WERI-Rb-1 (cell line): ENCODE measurements around the gene VCPKMT.

ENCODE experiments used
- DNase-seq: peaks from one replicate; pipeline ENCODE4 v3.0.0-alpha.2; 2020
- H3K27ac ChIP-seq: fragments of 250-450 bp; sonication (Bioruptor Pico); 2 replicates; pipeline ENCODE4 v1.5.1; 2020; ENCODE audit warnings: mild to moderate bottlenecking, moderate library complexity
- H3K27me3 ChIP-seq: fragments of 250-450 bp; sonication (Bioruptor Pico); 2 replicates; pipeline ENCODE4 v1.5.1; 2021; ENCODE audit warnings: mild to moderate bottlenecking, low read depth, moderate library complexity; ENCODE audit not compliant: insufficient read depth, severe bottlenecking
- H3K36me3 ChIP-seq: fragments of 250-450 bp; sonication (Bioruptor Pico); 2 replicates; pipeline ENCODE4 v1.5.1; 2020; ENCODE audit warnings: mild to moderate bottlenecking, moderate library complexity
- H3K4me3 ChIP-seq: 2 replicates; pipeline ENCODE4 v1.5.1; 2011; ENCODE audit warnings: low read depth, mild to moderate bottlenecking, control low read depth, low read length
- H3K9me3 ChIP-seq: fragments of 250-450 bp; sonication (Bioruptor Pico); 2 replicates; pipeline ENCODE4 v1.5.1; 2021; ENCODE audit warnings: mild to moderate bottlenecking, moderate library complexity; ENCODE audit not compliant: severe bottlenecking
- CTCF ChIP-seq: IDR thresholded peaks from 2 replicates; pipeline ENCODE4 v1.5.1; 2011; ENCODE audit warnings: low read depth, mild to moderate bottlenecking, control low read depth, inconsistent platforms, low read length

VCPKMT gene

DNA sequence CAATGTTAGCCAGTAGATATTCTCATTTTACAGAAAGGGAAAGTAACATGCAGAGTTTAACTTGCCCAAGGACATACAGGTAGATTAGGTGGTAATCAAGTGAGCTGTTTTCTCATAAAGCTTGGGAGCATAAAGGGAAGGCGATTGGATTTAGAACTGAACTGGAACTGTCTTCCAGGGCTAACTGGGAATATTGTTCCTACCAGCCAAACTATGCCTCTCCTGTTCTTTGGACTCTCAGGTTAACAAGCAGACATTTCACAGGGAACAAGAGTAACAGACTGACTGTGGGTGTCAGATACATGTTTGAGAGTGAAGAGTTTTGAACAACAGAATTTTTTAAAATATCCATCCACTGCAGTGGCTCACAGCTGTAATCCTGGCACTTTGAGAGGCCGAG is 15.6 kb downstream of the VCPKMT start:
- Histone ChIP-seq H3K27ac (no peak overlapping the region), H3K9me3 (no peaks in the 10 kb centered on the region), H3K36me3 (no peaks in the 10 kb centered on the region), H3K4me3 (no peak overlapping the region), H3K27me3 (no peaks in the 10 kb centered on the region)
- DNase-seq, result no peak
- no peak for TF ChIP-seq CTCF

GRCh38 chr14:50099335-50099734 is 17.0 kb downstream of the VCPKMT start:
- H3K36me3 ChIP-seq, result no peaks in the 10 kb centered on the region
- no peak overlapping the region for H3K27ac ChIP-seq
- DNase-seq, result no peak
- no peak for TF ChIP-seq CTCF
- H3K9me3 ChIP-seq, result no peaks in the 10 kb centered on the region
- no peak overlapping the region for H3K4me3 ChIP-seq
- no peaks in the 10 kb centered on the region for H3K27me3 ChIP-seq

DNA sequence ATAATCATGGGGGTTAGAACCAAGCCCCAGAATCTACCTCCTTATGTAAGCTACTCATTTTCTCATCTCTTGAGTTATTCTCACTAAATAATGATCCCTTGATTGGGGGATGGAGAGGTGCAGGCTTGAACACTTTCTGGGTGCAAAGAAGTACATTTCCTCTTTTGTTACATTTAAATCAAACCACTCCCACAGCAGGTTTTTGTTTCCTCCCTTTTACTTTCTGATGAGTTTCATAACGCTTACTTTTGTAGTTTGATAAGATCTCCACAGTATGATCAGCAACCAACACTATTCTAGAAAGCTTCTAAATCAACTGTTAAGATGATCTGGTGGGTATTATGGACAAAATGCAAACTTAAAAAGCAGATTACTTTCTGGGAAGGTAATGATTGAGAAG is 20.5 kb downstream of the VCPKMT start:
- no peak overlapping the region for H3K4me3 ChIP-seq
- DNase-seq, result no peak
- H3K36me3 ChIP-seq, result no peaks in the 10 kb centered on the region
- no peaks in the 10 kb centered on the region for H3K27me3 ChIP-seq
- H3K9me3 ChIP-seq, result no peaks in the 10 kb centered on the region
- no peak overlapping the region for H3K27ac ChIP-seq
- no peak for TF ChIP-seq CTCF

GRCh38 chr14:50094056-50094755 is 22.2 kb downstream of the VCPKMT start:
- H3K36me3 ChIP-seq, result no peaks in the 10 kb centered on the region
- no peak overlapping the region for H3K27ac ChIP-seq
- no peak for TF ChIP-seq CTCF
- no peak overlapping the region for H3K4me3 ChIP-seq
- no peak for DNase-seq
- no peaks in the 10 kb centered on the region for H3K9me3 ChIP-seq
- no peaks in the 10 kb centered on the region for H3K27me3 ChIP-seq

DNA sequence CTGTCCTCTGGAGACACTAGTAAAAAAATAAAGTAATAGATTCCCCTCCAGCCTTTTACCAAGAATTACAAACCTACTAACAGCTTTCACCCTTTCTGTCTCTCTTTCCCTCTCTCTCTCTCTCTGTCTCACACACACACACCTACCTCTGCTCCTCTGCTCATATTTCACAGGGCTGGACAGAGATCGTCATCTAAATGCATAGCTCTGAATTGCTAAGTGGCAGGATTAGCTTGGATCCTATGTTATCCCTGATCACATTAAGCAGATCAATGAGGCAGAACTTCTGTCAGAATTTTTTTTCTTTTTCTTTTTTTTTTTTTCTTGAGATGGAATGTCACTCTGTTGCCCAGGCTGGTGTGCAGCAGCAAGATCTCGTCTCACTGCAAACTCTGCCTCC is 22.9 kb downstream of the VCPKMT start:
- no peak for TF ChIP-seq CTCF
- Histone ChIP-seq H3K4me3 (no peak overlapping the region), H3K36me3 (no peaks in the 10 kb centered on the region), H3K9me3 (no peaks in the 10 kb centered on the region), H3K27me3 (no peaks in the 10 kb centered on the region), H3K27ac (no peak overlapping the region)
- DNase-seq, result peak; percentile 50

- no peak overlapping the region for H3K27ac ChIP-seq
- no peak overlapping the region for H3K4me3 ChIP-seq
- no peaks in the 10 kb centered on the region for H3K9me3 ChIP-seq
- TF ChIP-seq CTCF, result no peak
- no peaks in the 10 kb centered on the region for H3K36me3 ChIP-seq
- H3K27me3 ChIP-seq, result no peaks in the 10 kb centered on the region
- no peak for DNase-seq
Measured at GRCh38 chr14:50092006-50092555, 24.3 kb downstream of the VCPKMT start.
